NCI-H2227 treated with DMSO at 0.1 percent for 48 hours (cell line): ENCODE results near the gene TSPAN11.
"Not testable (repeated sequence)": the region's sequence is repeated elsewhere in the genome, so short reads cannot be mapped to it uniquely, and the experiment has no call there.

Source experiments
- DNase-seq: peaks from one replicate; lab custom pipeline; 2025; lab: John Stamatoyannopoulos, UW

The TSPAN11 gene

GRCh38 chr12:31019561-31019960 is 93.0 kb downstream of the TSPAN11 start:
- no peak for DNase-seq

GRCh38 chr12:31019976-31020375 is 93.4 kb downstream of the TSPAN11 start:
- DNase-seq, result no peak

- no peak for DNase-seq
These were observed 94.0 kb downstream of the TSPAN11 start for GRCh38 chr12:31020385-31021166.

- no peak for DNase-seq
These were observed 94.6 kb downstream of the TSPAN11 start for GRCh38 chr12:31021181-31021580.

- DNase-seq, result no peak
These were observed 95.4 kb downstream of the TSPAN11 start for GRCh38 chr12:31021809-31022494.

GRCh38 chr12:31023271-31023724 is 96.8 kb downstream of the TSPAN11 start:
- DNase-seq, result no peak

GRCh38 chr12:31026202-31026601 is 99.7 kb downstream of the TSPAN11 start:
- DNase-seq, result no peak

- DNase-seq, result not testable (repeated sequence)
These were observed 100.5 kb downstream of the TSPAN11 start for GRCh38 chr12:31027006-31027405.

GRCh38 chr12:31029468-31029867 is 102.9 kb downstream of the TSPAN11 start:
- DNase-seq, result no peak

GRCh38 chr12:31029916-31030562 is 103.5 kb downstream of the TSPAN11 start:
- no peak for DNase-seq

GRCh38 chr12:31031951-31032335 is 105.4 kb downstream of the TSPAN11 start:
- no peak for DNase-seq

- no peak for DNase-seq
These were observed 106.6 kb downstream of the TSPAN11 start for GRCh38 chr12:31033146-31033545.

- DNase-seq, result no peak
These were observed 107.1 kb downstream of the TSPAN11 start for GRCh38 chr12:31033681-31034080.

GRCh38 chr12:31034372-31034771 is 107.8 kb downstream of the TSPAN11 start:
- DNase-seq, result no peak

- no peak for DNase-seq
These were observed 108.7 kb downstream of the TSPAN11 start for GRCh38 chr12:31035226-31035625.

GRCh38 chr12:31035967-31036665 is 109.6 kb downstream of the TSPAN11 start:
- DNase-seq, result no peak

- no peak for DNase-seq
These were observed 110.5 kb downstream of the TSPAN11 start for GRCh38 chr12:31037028-31037427.

GRCh38 chr12:31037931-31038330 is 111.4 kb downstream of the TSPAN11 start:
- DNase-seq, result no peak

GRCh38 chr12:31041033-31041564 is 114.6 kb downstream of the TSPAN11 start:
- DNase-seq, result no peak
